Measurements from ENCODE around the gene CDH5. TPM values are rescaled to one million over a fixed set of nuclear protein-coding genes. Genes with fewer than 3 reads are reported as not detected.

CDH5 gene
- total and polyA plus RNA-seq, 4 donors = 5.5 to 21.9 (median 17.5) TPM

GRCh38 chr16:66419527-66419926 is 53.0 kb downstream of the CDH5 start (continued):
- TF ChIP-seq ZBTB33 (IDR thresholded peaks at IDR 0.05) (no peak), TAF1 (conservative IDR thresholded peaks at IDR 0.05) (no peak), GABPA (IDR thresholded peaks at IDR 0.05 in 1 of 2, conservative IDR thresholded peaks at IDR 0.05 in 1 of 2) (no peak), EGR1 (IDR thresholded peaks at IDR 0.05; ENCODE audit: low read depth in 2 of 2) (no peak), FOXA1 (IDR thresholded peaks at IDR 0.05) (no peak), HNF4G (IDR thresholded peaks at IDR 0.05) (no peak), MAX (IDR thresholded peaks at IDR 0.05) (no peak), RAD21 (IDR thresholded peaks at IDR 0.05) (no peak)

- Histone ChIP-seq H3K4me3 (ENCODE audit: low read depth in 1 of 3, low read length in 3 of 3) (no peak overlapping the region), H3K27ac (ENCODE audit: low read depth in 1 of 2, low read length in 2 of 2) (no peak overlapping the region), H3K4me1 (ENCODE audit: control insufficient read depth in 4 of 4, insufficient read depth in 4 of 4, low read length in 3 of 4) (no peaks in the 10 kb centered on the region), H3K9me3 (ENCODE audit: control insufficient read depth in 4 of 4, low read length in 3 of 4) (no peaks in the 10 kb centered on the region), H3K9ac (ENCODE audit: low read depth in 1 of 2, low read length in 2 of 2) (no peak overlapping the region), H3K36me3 (ENCODE audit: control insufficient read depth in 4 of 4, insufficient read depth in 3 of 4, low read depth in 1 of 4, low read length in 3 of 4) (no peaks in the 10 kb centered on the region), H3K27me3 (ENCODE audit: control insufficient read depth in 4 of 4, insufficient read depth in 4 of 4, low read length in 3 of 4) (no peaks in the 10 kb centered on the region)
- DNase-seq (ENCODE audit: low spot score) = no peak
- 41% methylated on average over 1 of the region's 1 CpG for WGBS
- TF ChIP-seq FOXA1 (IDR thresholded peaks at IDR 0.05) = no peak
- no peak for TF ChIP-seq HNF4G (IDR thresholded peaks at IDR 0.05)
- no peak for TF ChIP-seq RXRA (IDR thresholded peaks at IDR 0.05)
- TF ChIP-seq REST (IDR thresholded peaks at IDR 0.05) = no peak
- no peak for TF ChIP-seq ZBTB33 (IDR thresholded peaks at IDR 0.05)
- TF ChIP-seq MAX (IDR thresholded peaks at IDR 0.05) = no peak
- TF ChIP-seq HNF4A (conservative IDR thresholded peaks at IDR 0.05) = no peak
- TF ChIP-seq ATF3 (IDR thresholded peaks at IDR 0.05) = no peak
Observed at GRCh38 chr16:66420396-66420795, 53.9 kb downstream of the CDH5 start.
